SJSA1 (cell line): Measurements from ENCODE around the gene KANSL1. TPM values are rescaled to one million over a fixed set of nuclear protein-coding genes. Genes with fewer than 3 reads are reported as not detected.
"Not testable (repeated sequence)": the region's sequence is repeated elsewhere in the genome, so short reads cannot be mapped to it uniquely, and the experiment has no call there.

Experiments used
- DNase-seq, 2 experiments: peaks; one replicate each; pipeline ENCODE4 v3.0.0-alpha.2; 2015 to 2020; ENCODE audit warnings: low spot score in 2 of 2, low read depth in 1 of 2
- H3K27ac ChIP-seq: fragments of 250-450 bp; sonication (Bioruptor Pico); 2 replicates; pipeline ENCODE4 v1.5.1; 2020; ENCODE audit warnings: mild to moderate bottlenecking, moderate library complexity
- H3K27me3 ChIP-seq: fragments of 250-450 bp; sonication (Bioruptor Pico); replicated peaks from 2 replicates; pipeline ENCODE4 v1.5.1; 2020; ENCODE audit warnings: mild to moderate bottlenecking, moderate library complexity
- H3K36me3 ChIP-seq: fragments of 250-450 bp; sonication (Bioruptor Pico); 2 replicates; pipeline ENCODE4 v1.5.1; 2020; ENCODE audit warnings: mild to moderate bottlenecking
- H3K4me1 ChIP-seq: fragments of 250-450 bp; sonication (Bioruptor Pico); replicated peaks from 2 replicates; pipeline ENCODE4 v1.6.1; 2021; ENCODE audit warnings: mild to moderate bottlenecking
- H3K4me3 ChIP-seq: fragments of 250-450 bp; sonication (Bioruptor Pico); 2 replicates; pipeline ENCODE4 v1.5.1; 2020; ENCODE audit warnings: mild to moderate bottlenecking
- H3K9me3 ChIP-seq: fragments of 250-450 bp; sonication (Bioruptor Pico); replicated peaks from 2 replicates; pipeline ENCODE4 v1.5.1; 2020; ENCODE audit warnings: mild to moderate bottlenecking
- total RNA-seq: library from RNA; depleted of rRNA; stranded (reverse); fragments of >200 nt; shearing (Covaris generic); gene quantifications from 2 replicates; pipeline ENCODE4 v1.2.3, GENCODE V29; 2014

KANSL1 gene
- total RNA-seq, 1 experiment from 2014 or later: 37.9 TPM

- H3K27ac ChIP-seq: no peak overlapping the region
- no peak for DNase-seq
Observed at GRCh38 chr17:46099865-46100264, 93.4 kb downstream of the KANSL1 start.

GRCh38 chr17:46097497-46097896 is 95.7 kb downstream of the KANSL1 start:
- no peak overlapping the region for H3K27ac ChIP-seq

More at GRCh38 chr17:46099865-46100264, 93.4 kb downstream of the KANSL1 start:
- H3K36me3 ChIP-seq: 0 out of 2 replicates have a peak, but pooled peaks cover under 1% of the 10 kb centered on the region
- no peak overlapping the region for H3K4me3 ChIP-seq
- peaks cover 32% of the 10 kb centered on the region for H3K4me1 ChIP-seq
- no peaks in the 10 kb centered on the region for H3K9me3 ChIP-seq
- H3K27me3 ChIP-seq: no peaks in the 10 kb centered on the region

GRCh38 chr17:46092991-46093390 is 100.2 kb downstream of the KANSL1 start:
- no peak for DNase-seq
- Histone ChIP-seq H3K27ac (no peak overlapping the region), H3K4me3 (no peak overlapping the region), H3K4me1 (peaks cover 3% of the 10 kb centered on the region; the same call in 1 of the 2 replicates), H3K9me3 (no peaks in the 10 kb centered on the region), H3K27me3 (no peaks in the 10 kb centered on the region), H3K36me3 (peaks cover 33% of the 10 kb centered on the region)

More at GRCh38 chr17:46097497-46097896, 95.7 kb downstream of the KANSL1 start:
- peaks cover 23% of the 10 kb centered on the region for H3K4me1 ChIP-seq
- H3K4me3 ChIP-seq: no peak overlapping the region
- no peak for DNase-seq
- peaks cover 10% of the 10 kb centered on the region for H3K36me3 ChIP-seq
- H3K9me3 ChIP-seq: no peaks in the 10 kb centered on the region
- no peaks in the 10 kb centered on the region for H3K27me3 ChIP-seq

- Histone ChIP-seq H3K36me3 (peaks cover 46% of the 10 kb centered on the region), H3K4me1 (peaks cover 3% of the 10 kb centered on the region; the same call in 1 of the 2 replicates), H3K4me3 (no peak overlapping the region), H3K27me3 (no peaks in the 10 kb centered on the region), H3K27ac (no peak overlapping the region), H3K9me3 (no peaks in the 10 kb centered on the region)
- no peak for DNase-seq
Observed at GRCh38 chr17:46090871-46091270, 102.4 kb downstream of the KANSL1 start.

GRCh38 chr17:46089389-46089965 is 103.8 kb downstream of the KANSL1 start:
- Histone ChIP-seq H3K36me3 (peaks cover 52% of the 10 kb centered on the region), H3K27ac (no peak overlapping the region), H3K4me3 (no peak overlapping the region), H3K4me1 (peaks cover 3% of the 10 kb centered on the region; the same call in 1 of the 2 replicates), H3K9me3 (no peaks in the 10 kb centered on the region), H3K27me3 (no peaks in the 10 kb centered on the region)
- DNase-seq: no peak

GRCh38 chr17:46088595-46088994 is 104.6 kb downstream of the KANSL1 start:
- Histone ChIP-seq H3K4me3 (no peak overlapping the region), H3K27ac (no peak overlapping the region), H3K27me3 (no peaks in the 10 kb centered on the region), H3K36me3 (peaks cover 47% of the 10 kb centered on the region), H3K9me3 (no peaks in the 10 kb centered on the region), H3K4me1 (peaks cover under 1% of the 10 kb centered on the region; the same call in 1 of the 2 replicates)
- no peak for DNase-seq

- DNase-seq, H3K9me3 ChIP-seq, H3K27ac ChIP-seq, H3K4me3 ChIP-seq, H3K27me3 ChIP-seq, H3K4me1 ChIP-seq: not testable (repeated sequence)
- H3K36me3 ChIP-seq: peaks cover 47% of the 10 kb centered on the region
Observed at GRCh38 chr17:46087871-46088270, 105.4 kb downstream of the KANSL1 start.

GRCh38 chr17:46086821-46087220 is 106.4 kb downstream of the KANSL1 start:
- no peak overlapping the region for H3K27ac ChIP-seq
- no peak for DNase-seq
- peaks cover 53% of the 10 kb centered on the region for H3K36me3 ChIP-seq
- no peaks in the 10 kb centered on the region for H3K4me1 ChIP-seq
- no peaks in the 10 kb centered on the region for H3K27me3 ChIP-seq
- no peak overlapping the region for H3K4me3 ChIP-seq
- no peaks in the 10 kb centered on the region for H3K9me3 ChIP-seq

GRCh38 chr17:46085522-46085921 is 107.7 kb downstream of the KANSL1 start:
- H3K9me3 ChIP-seq: no peaks in the 10 kb centered on the region
- no peak overlapping the region for H3K27ac ChIP-seq
- peaks cover 9% of the 10 kb centered on the region; the same call in 1 of the 2 replicates for H3K4me1 ChIP-seq
- H3K4me3 ChIP-seq: no peak overlapping the region
- no peaks in the 10 kb centered on the region for H3K27me3 ChIP-seq
- H3K36me3 ChIP-seq: peaks cover 51% of the 10 kb centered on the region
- DNase-seq: no peak

GRCh38 chr17:46082257-46082656 is 111.0 kb downstream of the KANSL1 start:
- no peak overlapping the region for H3K27ac ChIP-seq
- H3K4me3 ChIP-seq: no peak overlapping the region
- H3K4me1 ChIP-seq: peaks cover 9% of the 10 kb centered on the region; the same call in 1 of the 2 replicates
- H3K9me3 ChIP-seq: no peaks in the 10 kb centered on the region
- peaks cover 56% of the 10 kb centered on the region for H3K36me3 ChIP-seq
- no peak for DNase-seq
- H3K27me3 ChIP-seq: no peaks in the 10 kb centered on the region

- no peak for DNase-seq
- H3K27me3 ChIP-seq: no peaks in the 10 kb centered on the region
- no peak overlapping the region for H3K4me3 ChIP-seq
- H3K4me1 ChIP-seq: peaks cover 9% of the 10 kb centered on the region; the same call in 1 of the 2 replicates
- H3K27ac ChIP-seq: no peak overlapping the region
- H3K36me3 ChIP-seq: peaks cover 44% of the 10 kb centered on the region
- H3K9me3 ChIP-seq: no peaks in the 10 kb centered on the region
Observed at GRCh38 chr17:46081018-46081320, 112.3 kb downstream of the KANSL1 start.

GRCh38 chr17:46080118-46081017 is 112.9 kb downstream of the KANSL1 start:
- no peak overlapping the region for H3K27ac ChIP-seq
- H3K4me1 ChIP-seq: peaks cover 9% of the 10 kb centered on the region; the same call in 1 of the 2 replicates
- no peak for DNase-seq
- no peaks in the 10 kb centered on the region for H3K9me3 ChIP-seq
- H3K36me3 ChIP-seq: peaks cover 43% of the 10 kb centered on the region
- no peaks in the 10 kb centered on the region for H3K27me3 ChIP-seq
- H3K4me3 ChIP-seq: no peak overlapping the region

GRCh38 chr17:46078675-46079074 is 114.6 kb downstream of the KANSL1 start:
- peaks cover 48% of the 10 kb centered on the region for H3K36me3 ChIP-seq

GRCh38 chr17:46074540-46074939 is 118.7 kb downstream of the KANSL1 start:
- H3K4me3 ChIP-seq: no peak overlapping the region
- no peak for DNase-seq
- peaks cover 28% of the 10 kb centered on the region for H3K36me3 ChIP-seq
- H3K4me1 ChIP-seq: peaks cover 32% of the 10 kb centered on the region
- no peaks in the 10 kb centered on the region for H3K27me3 ChIP-seq
- no peak overlapping the region; the same call in 1 of the 2 replicates for H3K27ac ChIP-seq
- H3K9me3 ChIP-seq: no peaks in the 10 kb centered on the region

More at GRCh38 chr17:46078675-46079074, 114.6 kb downstream of the KANSL1 start:
- H3K4me1 ChIP-seq: peaks cover 17% of the 10 kb centered on the region
- H3K27me3 ChIP-seq: no peaks in the 10 kb centered on the region
- no peak overlapping the region for H3K4me3 ChIP-seq
- H3K9me3 ChIP-seq: no peaks in the 10 kb centered on the region
- DNase-seq: no peak
- H3K27ac ChIP-seq: no peak overlapping the region
